ENCODE measurements around the gene GALNT11. TPM values are rescaled to one million over a fixed set of nuclear protein-coding genes. Genes with fewer than 3 reads are reported as not detected.

GALNT11 gene
- total and polyA plus RNA-seq, 7 donors = 11.2 to 20.6 (median 15.8) TPM

- intact Hi-C loops (cut with DNase I) = no loop called here
- TF ChIP-seq, protein P1, sequence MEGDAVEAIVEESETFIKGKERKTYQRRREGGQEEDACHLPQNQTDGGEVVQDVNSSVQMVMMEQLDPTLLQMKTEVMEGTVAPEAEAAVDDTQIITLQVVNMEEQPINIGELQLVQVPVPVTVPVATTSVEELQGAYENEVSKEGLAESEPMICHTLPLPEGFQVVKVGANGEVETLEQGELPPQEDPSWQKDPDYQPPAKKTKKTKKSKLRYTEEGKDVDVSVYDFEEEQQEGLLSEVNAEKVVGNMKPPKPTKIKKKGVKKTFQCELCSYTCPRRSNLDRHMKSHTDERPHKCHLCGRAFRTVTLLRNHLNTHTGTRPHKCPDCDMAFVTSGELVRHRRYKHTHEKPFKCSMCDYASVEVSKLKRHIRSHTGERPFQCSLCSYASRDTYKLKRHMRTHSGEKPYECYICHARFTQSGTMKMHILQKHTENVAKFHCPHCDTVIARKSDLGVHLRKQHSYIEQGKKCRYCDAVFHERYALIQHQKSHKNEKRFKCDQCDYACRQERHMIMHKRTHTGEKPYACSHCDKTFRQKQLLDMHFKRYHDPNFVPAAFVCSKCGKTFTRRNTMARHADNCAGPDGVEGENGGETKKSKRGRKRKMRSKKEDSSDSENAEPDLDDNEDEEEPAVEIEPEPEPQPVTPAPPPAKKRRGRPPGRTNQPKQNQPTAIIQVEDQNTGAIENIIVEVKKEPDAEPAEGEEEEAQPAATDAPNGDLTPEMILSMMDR (IDR thresholded peaks at IDR 0.05) = no peak
- DNase-seq = no peak
- Histone ChIP-seq H3K4me3 (no peak overlapping the region), H3K36me3 (ENCODE audit: insufficient read depth in 1 of 2, low read depth in 1 of 2) (peaks cover 0 to 71% of the 10 kb centered on the region in 2 donors), H3K4me1 (no peaks in the 10 kb centered on the region), H3K27me3 (ENCODE audit: insufficient read depth in 3 of 3, low read length in 2 of 3) (no peaks in the 10 kb centered on the region), H3K9me3 (no peaks in the 10 kb centered on the region), H3K27ac (no peak overlapping the region)
- ATAC-seq = no peak
- WGBS, 3 donors = 74 to 85% (median 76%) methylated on average over 4 of the region's 4 CpGs
Measured at GRCh38 chr7:152106990-152107389, 81.5 kb downstream of the GALNT11 start.

- no peaks in the 10 kb centered on the region for H3K9me3 ChIP-seq
- 87 to 94% (median 93%) methylated on average over 17 of the region's 17 CpGs for WGBS, 3 donors
- peaks cover 0 to 68% of the 10 kb centered on the region in 2 donors for H3K36me3 ChIP-seq (ENCODE audit: insufficient read depth in 1 of 2, low read depth in 1 of 2)
- H3K4me1 ChIP-seq = no peaks in the 10 kb centered on the region
- DNase-seq (no peak), ATAC-seq (peak; percentile 22 to 59 (median 42))
- no peaks in the 10 kb centered on the region for H3K27me3 ChIP-seq (ENCODE audit: insufficient read depth in 3 of 3, low read length in 2 of 3)
- TF ChIP-seq, protein P1 (IDR thresholded peaks at IDR 0.05) = no peak
- no peak overlapping the region for H3K27ac ChIP-seq
- intact Hi-C loops (cut with DNase I) = no loop called here
- no peak overlapping the region for H3K4me3 ChIP-seq
Measured at GRCh38 chr7:152107945-152108344, 82.5 kb downstream of the GALNT11 start.

- ATAC-seq (peak; percentile 86 to 96 (median 92)), DNase-seq (peak in 1 of 2 donors; percentile 63)
- TF ChIP-seq, protein P1 (IDR thresholded peaks at IDR 0.05) = peak; percentile 10
- no peaks in the 10 kb centered on the region for H3K4me1 ChIP-seq
- H3K9me3 ChIP-seq = no peaks in the 10 kb centered on the region
- no peaks in the 10 kb centered on the region for H3K27me3 ChIP-seq (ENCODE audit: insufficient read depth in 3 of 3, low read length in 2 of 3)
- intact Hi-C loops (cut with DNase I) = no loop called here
- H3K27ac ChIP-seq = no peak overlapping the region
- H3K36me3 ChIP-seq (ENCODE audit: insufficient read depth in 1 of 2, low read depth in 1 of 2) = peaks cover 0 to 68% of the 10 kb centered on the region in 2 donors
- WGBS, 3 donors = 46 to 74% (median 53%) methylated on average over 7 of the region's 7 CpGs
- H3K4me3 ChIP-seq = no peak overlapping the region
Measured at GRCh38 chr7:152108359-152108758, 82.9 kb downstream of the GALNT11 start.

DNA sequence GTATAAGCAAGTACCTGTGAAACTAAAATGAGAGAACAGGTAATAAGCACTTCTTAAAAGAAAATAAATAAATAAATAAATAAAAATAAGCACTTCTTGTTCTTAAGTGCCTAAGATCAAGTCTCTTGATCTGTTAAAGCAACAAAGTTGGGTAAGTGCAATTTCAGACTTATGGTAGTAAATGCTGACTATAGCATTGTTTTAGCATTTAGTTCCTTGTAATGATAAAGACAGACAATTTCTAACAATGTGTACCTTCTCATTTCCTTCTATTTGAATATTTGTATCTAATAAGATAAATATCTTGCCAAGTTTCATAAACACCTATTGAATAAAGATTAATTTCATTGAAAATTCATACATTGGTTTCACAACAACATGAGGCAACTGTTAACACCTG lies 87.4 kb downstream of the GALNT11 start:
- Histone ChIP-seq H3K27me3 (ENCODE audit: insufficient read depth in 3 of 3, low read length in 2 of 3) (no peaks in the 10 kb centered on the region), H3K36me3 (ENCODE audit: insufficient read depth in 1 of 2, low read depth in 1 of 2) (peaks cover 0 to 69% of the 10 kb centered on the region in 2 donors), H3K9me3 (no peaks in the 10 kb centered on the region), H3K4me3 (no peak overlapping the region), H3K27ac (no peak overlapping the region), H3K4me1 (no peaks in the 10 kb centered on the region)
- TF ChIP-seq, protein P1 (IDR thresholded peaks at IDR 0.05) = no peak
- ATAC-seq (no peak), DNase-seq (no peak)
- intact Hi-C loops (cut with DNase I) = no loop called here

GRCh38 chr7:152115021-152115718 lies 89.7 kb downstream of the GALNT11 start:
- no peaks in the 10 kb centered on the region for H3K4me1 ChIP-seq
- no peaks in the 10 kb centered on the region for H3K27me3 ChIP-seq (ENCODE audit: insufficient read depth in 3 of 3, low read length in 2 of 3)
- TF ChIP-seq, protein P1 (IDR thresholded peaks at IDR 0.05) = no peak
- 94 to 96% (median 95%) methylated on average over 9 of the region's 9 CpGs for WGBS, 3 donors
- peaks cover 2 to 84% of the 10 kb centered on the region in 2 donors for H3K36me3 ChIP-seq (ENCODE audit: insufficient read depth in 1 of 2, low read depth in 1 of 2)
- intact Hi-C loops (cut with DNase I) = no loop called here
- ATAC-seq (no peak), DNase-seq (no peak)
- no peak overlapping the region for H3K27ac ChIP-seq
- H3K9me3 ChIP-seq = no peaks in the 10 kb centered on the region
- H3K4me3 ChIP-seq = no peak overlapping the region
